ENCODE results near the gene CFC1B.
"Not testable (repeated sequence)": the region's sequence is repeated elsewhere in the genome, so short reads cannot be mapped to it uniquely, and the experiment has no call there.

CFC1B gene

GRCh38 chr2:130571929-130572328, 50.9 kb downstream of the CFC1B start:
- DNase-seq, result not testable (repeated sequence)

GRCh38 chr2:130574230-130574629, 53.2 kb downstream of the CFC1B start:
- DNase-seq, result not testable (repeated sequence)

- not testable (repeated sequence) for DNase-seq
Measured at GRCh38 chr2:130576209-130576784, 55.3 kb downstream of the CFC1B start.

GRCh38 chr2:130577559-130577958, 56.5 kb downstream of the CFC1B start:
- DNase-seq, result not testable (repeated sequence)
